ENCODE results near the gene AFF2.

AFF2 gene

GRCh38 chrX:148909758-148910157 lies 409.3 kb downstream of the AFF2 start:
- Mint-ChIP-seq H3K36me3 (ENCODE audit: low read depth) (no peaks in the 10 kb centered on the region), H3K27ac (no peak overlapping the region)
- intact Hi-C loops (cut with micrococcal nuclease), result no loop called here

DNA sequence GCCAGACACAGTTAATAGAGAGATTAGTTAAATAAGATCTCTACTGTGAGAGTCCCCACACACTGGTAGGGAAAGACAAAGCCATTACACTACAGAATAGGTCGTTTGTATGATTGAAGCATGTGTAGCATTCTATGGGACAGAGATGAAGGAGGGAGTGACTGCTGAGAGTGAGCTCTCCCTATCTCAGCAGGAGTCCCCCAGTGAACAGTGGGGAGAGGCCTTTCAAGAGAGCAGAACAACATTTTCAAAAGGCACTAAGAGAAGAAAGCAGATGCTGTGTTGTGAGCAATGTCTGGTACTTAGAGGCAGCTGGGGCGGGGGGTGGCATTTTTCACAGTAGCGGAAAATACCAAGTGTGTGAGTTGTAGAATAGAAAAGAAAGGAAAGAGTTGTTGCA lies 413.6 kb downstream of the AFF2 start:
- no peaks in the 10 kb centered on the region for H3K36me3 Mint-ChIP-seq (ENCODE audit: low read depth)
- intact Hi-C loops (cut with micrococcal nuclease), result no loop called here
- no peaks in the 10 kb centered on the region for H3K9me3 Mint-ChIP-seq
- no peak overlapping the region for H3K4me3 Mint-ChIP-seq
- H3K4me1 Mint-ChIP-seq (ENCODE audit: low read depth), result peaks cover 8% of the 10 kb centered on the region
- H3K27ac Mint-ChIP-seq, result no peak overlapping the region
- H3K27me3 Mint-ChIP-seq, result no peaks in the 10 kb centered on the region

More at GRCh38 chrX:148909758-148910157, 409.3 kb downstream of the AFF2 start:
- Mint-ChIP-seq H3K9me3 (no peaks in the 10 kb centered on the region), H3K4me3 (no peak overlapping the region), H3K27me3 (no peaks in the 10 kb centered on the region), H3K4me1 (ENCODE audit: low read depth) (peaks cover 8% of the 10 kb centered on the region)

DNA sequence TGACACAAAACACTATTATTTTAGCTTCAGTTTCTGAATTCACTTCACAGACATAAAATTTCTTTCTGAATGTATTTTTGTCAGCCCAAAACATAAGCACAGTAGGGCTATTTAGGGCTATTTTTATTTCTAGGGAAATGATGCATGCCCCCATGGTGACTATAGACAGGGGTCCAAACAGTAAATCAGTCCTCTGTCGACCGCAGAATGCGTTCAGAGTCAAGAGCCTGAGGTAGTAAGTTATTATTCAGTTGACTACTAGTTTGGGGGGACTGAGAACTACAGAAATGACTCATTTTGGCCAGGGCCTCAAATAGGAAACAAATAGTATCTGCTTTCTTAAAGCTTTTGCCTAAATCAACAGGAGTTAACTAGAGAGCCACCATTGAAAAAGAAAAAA lies 414.4 kb downstream of the AFF2 start:
- no peak overlapping the region for H3K27ac Mint-ChIP-seq
- no peaks in the 10 kb centered on the region for H3K9me3 Mint-ChIP-seq
- no peaks in the 10 kb centered on the region for H3K36me3 Mint-ChIP-seq (ENCODE audit: low read depth)
- no peaks in the 10 kb centered on the region for H3K27me3 Mint-ChIP-seq
- H3K4me3 Mint-ChIP-seq, result no peak overlapping the region
- H3K4me1 Mint-ChIP-seq (ENCODE audit: low read depth), result peaks cover 8% of the 10 kb centered on the region
- intact Hi-C loops (cut with micrococcal nuclease), result no loop called here

DNA sequence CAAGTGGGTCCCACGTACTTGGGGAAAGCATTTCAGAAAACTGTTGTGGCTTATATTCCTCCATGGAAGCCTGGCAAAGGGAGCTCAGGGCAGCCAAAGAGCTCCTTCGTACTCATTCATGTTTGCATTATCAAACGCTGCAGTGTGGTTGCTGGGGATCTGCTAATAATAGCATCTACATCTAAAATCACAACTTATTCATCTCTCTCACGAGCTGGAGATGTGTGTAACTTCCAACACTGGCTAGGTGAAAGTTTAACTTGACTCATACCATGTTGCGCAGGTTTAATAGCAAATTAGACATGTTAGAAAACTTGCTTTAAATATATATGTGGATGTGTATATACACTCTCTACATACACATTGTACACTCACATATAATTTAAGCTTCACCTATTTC lies 415.1 kb downstream of the AFF2 start:
- Mint-ChIP-seq H3K9me3 (no peaks in the 10 kb centered on the region), H3K4me1 (ENCODE audit: low read depth) (peaks cover 8% of the 10 kb centered on the region), H3K27ac (no peak overlapping the region), H3K36me3 (ENCODE audit: low read depth) (no peaks in the 10 kb centered on the region), H3K27me3 (no peaks in the 10 kb centered on the region), H3K4me3 (no peak overlapping the region)
- intact Hi-C loops (cut with micrococcal nuclease), result no loop called here

DNA sequence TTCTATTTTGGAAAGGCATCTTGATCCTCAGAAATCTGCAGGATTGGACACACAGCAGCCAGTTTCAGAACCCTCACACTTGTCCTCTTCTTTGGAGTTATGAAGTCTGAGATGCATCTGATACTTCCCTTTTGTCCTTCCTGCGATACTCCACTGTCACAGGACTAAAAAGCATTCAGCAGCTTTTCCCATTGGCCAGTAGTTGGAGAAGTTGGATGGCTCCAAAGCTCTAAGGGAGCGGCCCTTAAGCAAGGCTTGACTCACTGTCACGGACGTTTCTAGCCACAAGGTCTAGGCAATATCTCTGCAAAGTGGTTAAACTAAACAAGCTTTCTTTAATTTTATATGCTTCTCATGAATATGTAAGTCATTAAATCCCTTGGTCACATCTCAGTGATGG lies 417.0 kb downstream of the AFF2 start:
- intact Hi-C loops (cut with micrococcal nuclease), result no loop called here
- Mint-ChIP-seq H3K27ac (no peak overlapping the region), H3K27me3 (no peaks in the 10 kb centered on the region), H3K4me1 (ENCODE audit: low read depth) (peaks cover 8% of the 10 kb centered on the region), H3K36me3 (ENCODE audit: low read depth) (no peaks in the 10 kb centered on the region), H3K9me3 (no peaks in the 10 kb centered on the region), H3K4me3 (no peak overlapping the region)

DNA sequence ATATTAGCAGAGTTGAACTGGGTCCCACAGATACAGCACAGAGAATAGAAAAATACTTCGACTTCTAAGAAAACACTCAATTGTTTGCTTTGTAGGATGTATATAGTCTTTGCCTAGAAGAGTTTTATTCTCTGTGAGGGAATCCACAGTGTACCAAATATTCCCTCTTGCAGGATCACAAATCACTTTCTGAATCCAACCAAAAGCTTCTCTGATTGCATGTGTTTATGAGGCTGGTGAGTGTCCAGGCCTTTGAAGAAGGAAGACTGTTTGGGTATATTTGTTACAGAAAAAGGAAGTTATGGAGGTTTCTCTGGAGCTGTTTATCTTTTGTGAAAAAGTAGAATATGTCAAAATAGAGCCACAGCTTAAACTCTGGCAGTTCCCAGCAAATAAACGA lies 423.2 kb downstream of the AFF2 start:
- Mint-ChIP-seq H3K9me3 (no peaks in the 10 kb centered on the region), H3K4me3 (no peak overlapping the region), H3K4me1 (ENCODE audit: low read depth) (no peaks in the 10 kb centered on the region), H3K27ac (no peak overlapping the region), H3K27me3 (no peaks in the 10 kb centered on the region), H3K36me3 (ENCODE audit: low read depth) (no peaks in the 10 kb centered on the region)
- intact Hi-C loops (cut with micrococcal nuclease), result no loop called here

DNA sequence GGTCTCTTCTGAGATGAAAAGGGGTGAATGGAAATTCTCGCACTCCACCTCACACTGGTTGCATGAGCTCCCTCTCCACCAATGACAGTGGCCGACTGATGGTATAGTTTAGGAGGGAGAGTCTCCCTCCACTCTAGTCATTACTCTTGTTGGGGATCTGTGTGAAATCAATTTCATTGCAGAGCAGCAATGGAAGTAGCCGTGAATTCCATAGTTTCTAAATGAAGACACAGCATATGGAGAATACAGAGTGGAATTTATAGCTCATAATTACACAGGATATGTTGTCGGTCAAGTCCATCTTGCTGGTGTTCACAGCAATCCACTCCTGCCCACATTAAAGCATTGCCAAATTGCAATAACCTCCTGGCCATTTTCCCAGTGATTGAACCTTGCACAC lies 426.0 kb downstream of the AFF2 start:
- H3K36me3 Mint-ChIP-seq (ENCODE audit: low read depth), result no peaks in the 10 kb centered on the region
- peaks cover 4% of the 10 kb centered on the region for H3K4me1 Mint-ChIP-seq (ENCODE audit: low read depth)
- H3K27me3 Mint-ChIP-seq, result no peaks in the 10 kb centered on the region
- no peak overlapping the region for H3K27ac Mint-ChIP-seq
- H3K4me3 Mint-ChIP-seq, result no peak overlapping the region
- intact Hi-C loops (cut with micrococcal nuclease), result no loop called here
- no peaks in the 10 kb centered on the region for H3K9me3 Mint-ChIP-seq

DNA sequence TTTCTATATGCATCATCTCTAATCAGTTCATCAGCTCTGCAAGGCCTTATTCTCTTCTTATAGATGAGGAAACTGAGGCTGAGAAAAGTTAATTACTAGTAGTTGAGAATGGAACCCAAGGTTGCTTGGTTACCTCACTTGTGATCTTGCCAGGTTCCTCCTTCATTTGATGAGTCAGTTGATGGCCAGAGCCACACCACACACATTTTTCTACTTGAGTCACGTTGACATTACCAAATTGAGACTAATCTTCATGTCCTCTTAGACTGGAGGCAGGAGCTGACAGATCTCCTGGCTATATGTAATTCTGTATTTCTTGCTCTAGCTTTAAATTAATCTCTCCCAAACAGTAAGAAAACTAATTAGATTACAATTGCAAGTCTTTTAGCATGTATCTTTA lies 428.4 kb downstream of the AFF2 start:
- Mint-ChIP-seq H3K27me3 (no peaks in the 10 kb centered on the region), H3K36me3 (ENCODE audit: low read depth) (no peaks in the 10 kb centered on the region), H3K9me3 (no peaks in the 10 kb centered on the region), H3K4me3 (no peak overlapping the region), H3K27ac (no peak overlapping the region), H3K4me1 (ENCODE audit: low read depth) (peaks cover 4% of the 10 kb centered on the region)
- intact Hi-C loops (cut with micrococcal nuclease), result no loop called here

- no peaks in the 10 kb centered on the region for H3K27me3 Mint-ChIP-seq
- H3K4me3 Mint-ChIP-seq, result no peak overlapping the region
- H3K36me3 Mint-ChIP-seq (ENCODE audit: low read depth), result no peaks in the 10 kb centered on the region
- H3K9me3 Mint-ChIP-seq, result no peaks in the 10 kb centered on the region
- peaks cover 4% of the 10 kb centered on the region for H3K4me1 Mint-ChIP-seq (ENCODE audit: low read depth)
- no peak overlapping the region for H3K27ac Mint-ChIP-seq
- intact Hi-C loops (cut with micrococcal nuclease), result no loop called here
Observed at GRCh38 chrX:148929686-148930085, 429.3 kb downstream of the AFF2 start.

DNA sequence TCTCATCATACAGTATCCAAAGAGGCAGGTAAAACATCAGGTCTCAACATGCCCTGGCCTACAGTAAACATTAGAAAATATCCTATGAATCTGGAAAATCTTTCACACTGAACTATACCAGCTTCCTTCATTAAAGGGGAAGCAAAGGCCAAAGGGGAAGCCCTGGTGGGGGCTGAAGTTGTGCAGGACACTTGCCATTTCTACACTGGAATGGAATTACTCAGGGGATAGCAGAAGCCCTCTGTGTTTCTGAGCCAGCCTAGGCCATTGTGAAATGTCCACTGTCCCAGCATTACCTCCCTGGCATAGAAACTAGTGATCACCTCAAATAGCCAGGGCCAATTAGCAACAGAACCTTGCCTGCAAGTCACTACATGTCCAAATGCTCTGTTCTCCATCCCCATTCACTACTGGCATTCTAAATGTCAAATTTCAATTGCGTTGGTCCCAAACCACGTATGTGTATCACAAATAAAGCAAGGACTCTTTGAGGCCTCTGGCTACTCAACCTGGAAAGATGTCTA lies 429.9 kb downstream of the AFF2 start:
- Mint-ChIP-seq H3K36me3 (ENCODE audit: low read depth) (no peaks in the 10 kb centered on the region), H3K27me3 (no peaks in the 10 kb centered on the region), H3K4me3 (no peak overlapping the region), H3K9me3 (no peaks in the 10 kb centered on the region), H3K27ac (no peak overlapping the region), H3K4me1 (ENCODE audit: low read depth) (peaks cover 4% of the 10 kb centered on the region)
- intact Hi-C loops (cut with micrococcal nuclease), result no loop called here

- H3K27ac Mint-ChIP-seq, result no peak overlapping the region
- H3K4me3 Mint-ChIP-seq, result no peak overlapping the region
Observed at GRCh38 chrX:148933881-148934280, 433.5 kb downstream of the AFF2 start.

DNA sequence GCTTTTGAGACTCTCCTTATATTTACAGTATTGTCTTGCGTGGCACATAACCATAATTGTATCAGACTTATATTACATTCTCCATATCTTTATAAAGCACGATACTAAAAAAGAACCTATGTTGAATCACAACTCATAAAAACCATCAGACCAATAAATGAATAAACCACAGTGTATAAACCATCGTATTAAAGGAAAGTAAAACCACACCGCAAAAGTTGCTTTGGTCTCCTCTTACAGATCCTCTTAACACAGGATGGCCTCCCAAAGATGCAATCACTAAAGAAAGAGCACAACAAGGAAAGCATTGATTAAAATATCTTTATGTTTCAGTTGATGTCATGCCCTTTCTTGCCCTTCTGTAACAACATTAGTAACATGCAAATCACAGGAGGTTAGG lies 437.9 kb downstream of the AFF2 start:
- peaks cover 5% of the 10 kb centered on the region for H3K4me1 Mint-ChIP-seq (ENCODE audit: low read depth)
- intact Hi-C loops (cut with micrococcal nuclease), result no loop called here
- no peaks in the 10 kb centered on the region for H3K27me3 Mint-ChIP-seq
- H3K36me3 Mint-ChIP-seq (ENCODE audit: low read depth), result no peaks in the 10 kb centered on the region
- H3K4me3 Mint-ChIP-seq, result no peak overlapping the region
- H3K27ac Mint-ChIP-seq, result no peak overlapping the region
- H3K9me3 Mint-ChIP-seq, result no peaks in the 10 kb centered on the region

More at GRCh38 chrX:148933881-148934280, 433.5 kb downstream of the AFF2 start:
- Mint-ChIP-seq H3K4me1 (ENCODE audit: low read depth) (peaks cover 7% of the 10 kb centered on the region), H3K27me3 (no peaks in the 10 kb centered on the region), H3K36me3 (ENCODE audit: low read depth) (no peaks in the 10 kb centered on the region), H3K9me3 (no peaks in the 10 kb centered on the region)
- intact Hi-C loops (cut with micrococcal nuclease), result no loop called here

DNA sequence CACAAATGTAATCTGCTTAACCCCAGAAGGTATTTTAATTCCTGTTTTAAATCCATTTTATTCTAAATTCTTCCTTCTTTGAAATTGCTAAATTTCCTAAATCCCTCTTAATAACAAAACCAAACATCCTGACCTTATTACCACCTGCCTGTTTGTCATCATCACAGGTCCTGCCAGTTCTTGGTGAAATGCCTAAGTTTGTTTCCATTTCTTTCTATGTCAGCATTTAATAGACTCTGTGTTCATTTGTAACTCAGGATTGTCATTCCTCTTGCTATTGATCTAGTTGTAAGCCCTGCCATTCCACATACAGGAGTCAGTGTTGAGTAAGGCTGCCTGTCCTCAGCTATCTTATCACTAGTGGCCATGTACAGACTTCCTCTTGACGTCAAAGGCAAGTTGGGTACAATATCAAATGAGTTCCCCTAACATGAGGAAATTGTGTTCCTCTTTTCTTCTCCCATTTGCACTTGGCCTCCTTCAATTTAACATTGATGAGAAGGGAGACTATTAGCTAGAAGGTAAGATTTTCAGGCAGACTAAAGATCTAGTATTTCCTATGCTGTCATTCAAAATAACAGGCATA lies 440.1 kb downstream of the AFF2 start:
- Mint-ChIP-seq H3K36me3 (ENCODE audit: low read depth) (no peaks in the 10 kb centered on the region), H3K4me1 (ENCODE audit: low read depth) (peaks cover 5% of the 10 kb centered on the region), H3K27ac (no peak overlapping the region), H3K27me3 (no peaks in the 10 kb centered on the region), H3K9me3 (no peaks in the 10 kb centered on the region), H3K4me3 (no peak overlapping the region)
- intact Hi-C loops (cut with micrococcal nuclease), result no loop called here

DNA sequence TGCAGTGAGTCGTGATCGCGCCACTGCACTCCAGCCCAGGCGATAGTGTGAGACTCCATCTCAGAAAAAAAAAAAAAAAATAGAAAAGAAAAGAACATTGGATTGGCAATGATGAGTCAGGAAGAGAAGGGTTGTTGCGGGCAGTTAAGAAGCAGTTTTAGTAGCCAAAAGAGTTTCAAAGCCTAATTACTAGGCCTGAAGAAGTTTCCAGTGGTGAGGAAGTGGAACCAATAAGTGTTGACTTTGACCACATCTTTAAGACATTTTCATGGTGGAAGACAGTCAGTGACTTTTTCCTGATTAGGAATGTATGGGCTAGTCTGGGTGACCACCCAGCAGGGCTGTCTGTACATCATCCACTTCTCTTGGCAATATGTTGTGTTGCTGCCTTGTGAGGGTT lies 442.3 kb downstream of the AFF2 start:
- Mint-ChIP-seq H3K4me3 (no peak overlapping the region), H3K27ac (no peak overlapping the region), H3K27me3 (no peaks in the 10 kb centered on the region), H3K4me1 (ENCODE audit: low read depth) (peaks cover 5% of the 10 kb centered on the region), H3K9me3 (no peaks in the 10 kb centered on the region), H3K36me3 (ENCODE audit: low read depth) (no peaks in the 10 kb centered on the region)
- intact Hi-C loops (cut with micrococcal nuclease), result no loop called here

- H3K4me3 Mint-ChIP-seq, result no peak overlapping the region
- H3K4me1 Mint-ChIP-seq (ENCODE audit: low read depth), result no peaks in the 10 kb centered on the region
- no peaks in the 10 kb centered on the region for H3K9me3 Mint-ChIP-seq
- H3K27ac Mint-ChIP-seq, result no peak overlapping the region
- no peaks in the 10 kb centered on the region for H3K27me3 Mint-ChIP-seq
- no peaks in the 10 kb centered on the region for H3K36me3 Mint-ChIP-seq (ENCODE audit: low read depth)
- intact Hi-C loops (cut with micrococcal nuclease), result no loop called here
Observed at GRCh38 chrX:148947399-148947975, 447.1 kb downstream of the AFF2 start.
